Measurements from ENCODE around the gene KIFAP3. TPM values are rescaled to one million over a fixed set of nuclear protein-coding genes. Genes with fewer than 3 reads are reported as not detected.

The KIFAP3 gene
- polyA plus RNA-seq, 5 donors = 28.8 to 39.6 (median 34.2) TPM

GRCh38 chr1:169999331-169999741 lies 75.2 kb downstream of the KIFAP3 start:
- peak; percentile 11 to 15 for DNase-seq

- no peak for DNase-seq
These were observed 78.5 kb downstream of the KIFAP3 start for GRCh38 chr1:169995993-169996392.

GRCh38 chr1:169989246-169989645 lies 85.2 kb downstream of the KIFAP3 start:
- DNase-seq = no peak

GRCh38 chr1:169985757-169986156 lies 88.7 kb downstream of the KIFAP3 start:
- DNase-seq = no peak

GRCh38 chr1:169974067-169974466 lies 100.4 kb downstream of the KIFAP3 start:
- DNase-seq = no peak

GRCh38 chr1:169970114-169970513 lies 104.4 kb downstream of the KIFAP3 start:
- no peak for DNase-seq

GRCh38 chr1:169968174-169968573 lies 106.3 kb downstream of the KIFAP3 start:
- no peak for DNase-seq

GRCh38 chr1:169964206-169964605 lies 110.3 kb downstream of the KIFAP3 start:
- no peak for DNase-seq

GRCh38 chr1:169959686-169960085 lies 114.8 kb downstream of the KIFAP3 start:
- DNase-seq = no peak

GRCh38 chr1:169958987-169959386 lies 115.5 kb downstream of the KIFAP3 start:
- DNase-seq = no peak

GRCh38 chr1:169957884-169958283 lies 116.6 kb downstream of the KIFAP3 start:
- no peak for DNase-seq

- DNase-seq = no peak
These were observed 123.4 kb downstream of the KIFAP3 start for GRCh38 chr1:169951108-169951507.

- DNase-seq = no peak
These were observed 125.4 kb downstream of the KIFAP3 start for GRCh38 chr1:169949139-169949538.

- no peak for DNase-seq
These were observed 128.3 kb downstream of the KIFAP3 start for GRCh38 chr1:169946206-169946605.

- no peak for DNase-seq
These were observed 129.3 kb downstream of the KIFAP3 start for GRCh38 chr1:169945181-169945580.

GRCh38 chr1:169944621-169945020 lies 129.9 kb downstream of the KIFAP3 start:
- no peak for DNase-seq

GRCh38 chr1:169943963-169944526 lies 130.4 kb downstream of the KIFAP3 start:
- DNase-seq = no peak

GRCh38 chr1:169941982-169942830 lies 132.3 kb downstream of the KIFAP3 start:
- DNase-seq = peak; percentile 31 to 46

- DNase-seq = no peak
These were observed 140.3 kb downstream of the KIFAP3 start for GRCh38 chr1:169933984-169934725.

GRCh38 chr1:169931795-169932231 lies 142.7 kb downstream of the KIFAP3 start:
- DNase-seq = no peak

- DNase-seq = no peak
These were observed 145.3 kb downstream of the KIFAP3 start for GRCh38 chr1:169929210-169929526.

- DNase-seq = peak in 1 of 2 donors; percentile 42
These were observed 145.9 kb downstream of the KIFAP3 start for GRCh38 chr1:169928438-169929209.
